GM12892 (cell line): ENCODE results near the gene PDE7B.

Experiments used
- POLR2A ChIP-seq: IDR thresholded peaks from 2 replicates; pipeline ENCODE4 v1.6.1; 2011; ENCODE audit warnings: low read depth, low read length, control low read depth
- POLR2AphosphoS5 ChIP-seq: IDR thresholded peaks from 2 replicates; pipeline ENCODE4 v1.6.1; 2011; ENCODE audit warnings: low read depth, low read length, control low read depth

DNA sequence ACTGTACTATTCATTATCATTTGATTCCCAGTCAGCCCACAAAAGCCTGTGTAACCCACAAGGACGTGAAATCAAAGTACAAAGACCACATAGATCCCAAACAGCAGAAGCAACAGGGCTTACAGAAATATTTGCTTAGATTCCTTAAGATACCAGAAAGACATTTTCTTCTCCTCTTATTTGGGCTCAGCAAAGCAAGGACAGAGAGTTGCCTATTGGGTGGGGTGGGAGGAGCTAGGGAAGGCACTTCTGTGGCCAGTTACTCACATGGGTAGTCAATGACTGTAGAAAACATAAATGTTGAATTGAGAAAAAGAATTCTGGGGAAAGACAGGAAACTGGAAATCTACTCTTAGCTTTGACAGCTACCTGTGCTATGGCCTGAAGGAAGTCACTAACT lies 19.8 kb downstream of the PDE7B start:
- no peak for TF ChIP-seq POLR2A
- no peak for TF ChIP-seq POLR2AphosphoS5
